Measurements from ENCODE around the gene HSD3B2. TPM values are rescaled to one million over a fixed set of nuclear protein-coding genes. Genes with fewer than 3 reads are reported as not detected.

HSD3B2 gene
- total and polyA plus RNA-seq, 8 donors: 1.4 TPM; not detected in 7

GRCh38 chr1:119452091-119452490 lies 37.1 kb downstream of the HSD3B2 start:
- no peaks in the 10 kb centered on the region for H3K4me1 ChIP-seq
- ATAC-seq: no peak

GRCh38 chr1:119453021-119453420 lies 38.1 kb downstream of the HSD3B2 start:
- TF ChIP-seq CTCF (IDR thresholded peaks at IDR 0.05): no peak
- no peaks in the 10 kb centered on the region for H3K27me3 ChIP-seq
- H3K9me3 ChIP-seq: no peaks in the 10 kb centered on the region
- intact Hi-C loops (cut with DNase I): no loop called here
- H3K27ac ChIP-seq: no peak overlapping the region
- H3K4me3 ChIP-seq: no peak overlapping the region
- ATAC-seq (peak in 1 of 4 donors; percentile 35), FAIRE-seq (no peak), DNase-seq (no peak)
- H3K36me3 ChIP-seq: no peaks in the 10 kb centered on the region
- H3K4me1 ChIP-seq: no peaks in the 10 kb centered on the region
- WGBS, 2 donors: 55 to 61% methylated on average over 3 of the region's 3 CpGs

More at GRCh38 chr1:119452091-119452490, 37.1 kb downstream of the HSD3B2 start:
- no peak for TF ChIP-seq CTCF (IDR thresholded peaks at IDR 0.05)
- no peaks in the 10 kb centered on the region for H3K36me3 ChIP-seq
- FAIRE-seq (no peak), DNase-seq (no peak)
- no peaks in the 10 kb centered on the region for H3K27me3 ChIP-seq
- H3K27ac ChIP-seq: no peak overlapping the region
- no peak overlapping the region for H3K4me3 ChIP-seq
- 54 to 62% methylated on average over 2 of the region's 2 CpGs for WGBS, 2 donors
- H3K9me3 ChIP-seq: no peaks in the 10 kb centered on the region
- intact Hi-C loops (cut with DNase I): no loop called here

- intact Hi-C loops (cut with DNase I): no loop called here
- H3K36me3 ChIP-seq: no peaks in the 10 kb centered on the region
- no peak overlapping the region for H3K4me3 ChIP-seq
- no peaks in the 10 kb centered on the region for H3K27me3 ChIP-seq
- ATAC-seq (no peak), FAIRE-seq (no peak), DNase-seq (no peak)
- H3K27ac ChIP-seq: no peak overlapping the region
- TF ChIP-seq CTCF (IDR thresholded peaks at IDR 0.05): no peak
- H3K9me3 ChIP-seq: no peaks in the 10 kb centered on the region
- H3K4me1 ChIP-seq: no peaks in the 10 kb centered on the region
- WGBS, 2 donors: 77 to 81% methylated on average over 2 of the region's 2 CpGs
Observed at GRCh38 chr1:119462964-119463363, 48.0 kb downstream of the HSD3B2 start.

- Histone ChIP-seq H3K27ac (no peak overlapping the region), H3K9me3 (no peaks in the 10 kb centered on the region), H3K36me3 (no peaks in the 10 kb centered on the region), H3K4me3 (no peak overlapping the region), H3K27me3 (no peaks in the 10 kb centered on the region), H3K4me1 (no peaks in the 10 kb centered on the region)
- no peak for FAIRE-seq
- intact Hi-C loops (cut with DNase I): no loop called here
- TF ChIP-seq CTCF (IDR thresholded peaks at IDR 0.05): no peak
- ATAC-seq: no peak
- WGBS, 2 donors: 63 to 75% methylated on average over 2 of the region's 2 CpGs
- DNase-seq: no peak
Observed at GRCh38 chr1:119463569-119463968, 48.6 kb downstream of the HSD3B2 start.

- H3K27me3 ChIP-seq: no peaks in the 10 kb centered on the region
- no peak for ATAC-seq
- H3K27ac ChIP-seq: no peak overlapping the region
- intact Hi-C loops (cut with DNase I): no loop called here
- TF ChIP-seq CTCF (IDR thresholded peaks at IDR 0.05): no peak
- H3K4me1 ChIP-seq: no peaks in the 10 kb centered on the region
- no peaks in the 10 kb centered on the region for H3K9me3 ChIP-seq
- no peak for FAIRE-seq
- WGBS, 2 donors: 69 to 70% methylated on average over 2 of the region's 2 CpGs
- DNase-seq: no peak
- no peaks in the 10 kb centered on the region for H3K36me3 ChIP-seq
- H3K4me3 ChIP-seq: no peak overlapping the region
Observed at GRCh38 chr1:119466445-119466844, 51.5 kb downstream of the HSD3B2 start.

All from pancreas (tissue), 10 donors.